ENCODE measurements around the gene SMIM44. TPM values are rescaled to one million over a fixed set of nuclear protein-coding genes. Genes with fewer than 3 reads are reported as not detected.

The SMIM44 gene
- total RNA-seq (2022; extraction: Qiagen RNA extraction; ENCODE audit: low read depth), result not detected in 5 replicates

GRCh38 chr19:3483226-3483628, at the start of gene SMIM44:
TSS of gene SMIM44 (minus strand) at chr19:3483441. CDS start at chr19:3483403, 38 bp downstream.

GRCh38 chr19:3505598-3506383, 22.6 kb upstream of the SMIM44 start, which contains the start of gene FZR1:
TSS of gene FZR1 (plus strand) at chr19:3506311. CDS start at chr19:3522990, 16,679 bp downstream.

GRCh38 chr19:3500429-3501101, 17.3 kb upstream of the SMIM44 start, which contains the start of gene DOHH:
TSS of gene DOHH (minus strand) at chr19:3500674. CDS start at chr19:3496814, 3,860 bp downstream.

GRCh38 chr19:3480383-3481091, 2.7 kb downstream of the SMIM44 start, which contains the start of gene SMIM24:
TSS of gene SMIM24 (minus strand) at chr19:3480525. CDS start at chr19:3480463, 62 bp downstream.

Other genes with a start within 250 kb of the SMIM44 start
- gene NFIC, start 116.9 kb downstream of the SMIM44 start, total RNA-seq (2022; extraction: Qiagen RNA extraction; ENCODE audit: low read depth), result 33.9 to 51.5 TPM (median 40.4 TPM) in 5 replicates
- 0.45 to 0.97 TPM (median 0.62 TPM) in 5 replicates for gene SMIM24, start 2.9 kb downstream of the SMIM44 start, total RNA-seq (2022; extraction: Qiagen RNA extraction; ENCODE audit: low read depth)
- gene DOHH, start 17.2 kb upstream of the SMIM44 start, total RNA-seq (2022; extraction: Qiagen RNA extraction; ENCODE audit: low read depth), result 11.3 to 21.5 TPM (median 16.8 TPM) in 5 replicates
- gene FZR1, start 22.9 kb upstream of the SMIM44 start, total RNA-seq (2022; extraction: Qiagen RNA extraction; ENCODE audit: low read depth), result 21.8 to 35.0 TPM (median 29.2 TPM) in 5 replicates
- 0.16 TPM in 1 of 5 replicates, not detected in the others for gene TEKTIP1, start 55.7 kb upstream of the SMIM44 start, total RNA-seq (2022; extraction: Qiagen RNA extraction; ENCODE audit: low read depth)
- 137 to 186 TPM (median 169 TPM) in 5 replicates for gene MFSD12, start 74.1 kb upstream of the SMIM44 start, total RNA-seq (2022; extraction: Qiagen RNA extraction; ENCODE audit: low read depth)
- gene HMG20B, start 89.5 kb upstream of the SMIM44 start, total RNA-seq (2022; extraction: Qiagen RNA extraction; ENCODE audit: low read depth), result 42.1 to 71.9 TPM (median 58.4 TPM) in 5 replicates
- 0.19 to 0.33 TPM (median 0.25 TPM) in 5 replicates for gene GIPC3, start 102.0 kb upstream of the SMIM44 start, total RNA-seq (2022; extraction: Qiagen RNA extraction; ENCODE audit: low read depth)
- 0.59 to 1.1 TPM (median 0.65 TPM) in 5 replicates for gene TBXA2R, start 123.4 kb upstream of the SMIM44 start, total RNA-seq (2022; extraction: Qiagen RNA extraction; ENCODE audit: low read depth)
- gene CACTIN, start 143.3 kb upstream of the SMIM44 start, total RNA-seq (2022; extraction: Qiagen RNA extraction; ENCODE audit: low read depth), result 12.2 to 20.1 TPM (median 18.8 TPM) in 5 replicates
- gene PIP5K1C, start 217.0 kb upstream of the SMIM44 start, total RNA-seq (2022; extraction: Qiagen RNA extraction; ENCODE audit: low read depth), result 7.4 to 14.1 TPM (median 11.5 TPM) in 5 replicates
- 0.38 to 0.73 TPM (median 0.53 TPM) in 5 replicates for gene TJP3, start 224.9 kb upstream of the SMIM44 start, total RNA-seq (2022; extraction: Qiagen RNA extraction; ENCODE audit: low read depth)

Data from A549 treated with DMSO at 1 μM for 4 hours (cell line).